Stimulated activated CD4-positive, alpha-beta T cell treated with anti-CD3 and anti-CD28 coated beads, Interleukin-2, amount 100 ng/mL, for 4 hours (primary cell): Measurements from ENCODE around the gene IL13.

Experiments used
- DNase-seq: peaks from one replicate; pipeline ENCODE4 v3.0.0-alpha.2; 2020; ENCODE audit warnings: low read depth

The IL13 gene

GRCh38 chr5:132669966-132670882 lies 12.3 kb downstream of the IL13 start:
- no peak for DNase-seq

- DNase-seq: no peak
Measured at GRCh38 chr5:132671000-132671399, 13.0 kb downstream of the IL13 start.

GRCh38 chr5:132673488-132673887 lies 15.5 kb downstream of the IL13 start:
- no peak for DNase-seq

- no peak for DNase-seq
Measured at GRCh38 chr5:132673939-132674630, 16.1 kb downstream of the IL13 start, which contains the start of gene IL4. TSS of gene IL4 (plus strand) at chr5:132673989. CDS start at chr5:132674051, 62 bp downstream.

GRCh38 chr5:132674671-132675506 lies 16.9 kb downstream of the IL13 start:
- DNase-seq: no peak

- no peak for DNase-seq
Measured at GRCh38 chr5:132675936-132676689, 18.1 kb downstream of the IL13 start.

GRCh38 chr5:132677191-132677590 lies 19.2 kb downstream of the IL13 start:
- no peak for DNase-seq

- no peak for DNase-seq
Measured at GRCh38 chr5:132677682-132678400, 19.9 kb downstream of the IL13 start.

- no peak for DNase-seq
Measured at GRCh38 chr5:132678735-132679134, 20.8 kb downstream of the IL13 start.

- DNase-seq: no peak
Measured at GRCh38 chr5:132679166-132679565, 21.2 kb downstream of the IL13 start.

GRCh38 chr5:132679717-132680380 lies 21.9 kb downstream of the IL13 start:
- no peak for DNase-seq

GRCh38 chr5:132680780-132681475 lies 23.0 kb downstream of the IL13 start:
- no peak for DNase-seq

GRCh38 chr5:132681476-132681831 lies 23.5 kb downstream of the IL13 start:
- DNase-seq: no peak

- no peak for DNase-seq
Measured at GRCh38 chr5:132681983-132682382, 24.0 kb downstream of the IL13 start.

- DNase-seq: no peak
Measured at GRCh38 chr5:132684491-132684890, 26.5 kb downstream of the IL13 start.

GRCh38 chr5:132684922-132685720 lies 27.1 kb downstream of the IL13 start:
- no peak for DNase-seq

GRCh38 chr5:132686193-132686592 lies 28.2 kb downstream of the IL13 start:
- DNase-seq: no peak

GRCh38 chr5:132687995-132688394 lies 30.0 kb downstream of the IL13 start:
- no peak for DNase-seq
